ENCODE results near the gene KLHL13. TPM values are rescaled to one million over a fixed set of nuclear protein-coding genes. Genes with fewer than 3 reads are reported as not detected.
"Not testable (repeated sequence)": the region's sequence is repeated elsewhere in the genome, so short reads cannot be mapped to it uniquely, and the experiment has no call there.

Gene KLHL13
- total RNA-seq, 1 experiment from 2014 or later: not detected

DNA sequence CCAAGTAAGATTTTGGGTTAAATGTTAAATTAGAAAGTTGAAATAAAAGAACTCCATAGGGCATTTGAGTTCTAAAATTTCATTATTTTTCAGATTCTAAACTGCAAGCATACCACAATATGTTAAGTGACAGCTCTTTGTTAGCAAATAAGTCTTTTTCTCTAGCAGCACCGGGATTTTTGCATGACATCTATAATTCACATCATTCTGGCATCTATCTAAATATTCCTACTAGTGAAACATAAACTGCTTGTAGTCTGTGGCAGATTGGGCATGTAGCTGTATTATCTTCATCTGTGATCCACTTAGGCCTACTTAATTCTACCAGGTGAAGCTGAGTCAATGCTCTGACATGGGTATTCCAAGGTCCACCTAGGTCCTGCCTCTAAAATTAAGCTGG, 32.1 kb upstream of the KLHL13 start:
- no peak overlapping the region for H3K4me2 ChIP-seq
- H4K20me1 ChIP-seq (ENCODE audit: insufficient read depth): no peaks in the 10 kb centered on the region
- no peaks in the 10 kb centered on the region for H3K27me3 ChIP-seq (ENCODE audit: insufficient read depth, low read depth)
- H3K9me2 ChIP-seq (ENCODE audit: insufficient read depth): no peaks in the 10 kb centered on the region
- POLR2A ChIA-PET (ENCODE audit: unreplicated experiment): no interaction called here
- H3K9me3 ChIP-seq (ENCODE audit: insufficient read depth, low read depth): no peaks in the 10 kb centered on the region
- H3K27ac ChIP-seq: no peak overlapping the region
- H3F3A ChIP-seq (ENCODE audit: insufficient read depth, low read depth): no peaks in the 10 kb centered on the region
- TF ChIP-seq EZH2 (IDR thresholded peaks at IDR 0.05; ENCODE audit: low read depth): no peak
- TF ChIP-seq, protein P1, sequence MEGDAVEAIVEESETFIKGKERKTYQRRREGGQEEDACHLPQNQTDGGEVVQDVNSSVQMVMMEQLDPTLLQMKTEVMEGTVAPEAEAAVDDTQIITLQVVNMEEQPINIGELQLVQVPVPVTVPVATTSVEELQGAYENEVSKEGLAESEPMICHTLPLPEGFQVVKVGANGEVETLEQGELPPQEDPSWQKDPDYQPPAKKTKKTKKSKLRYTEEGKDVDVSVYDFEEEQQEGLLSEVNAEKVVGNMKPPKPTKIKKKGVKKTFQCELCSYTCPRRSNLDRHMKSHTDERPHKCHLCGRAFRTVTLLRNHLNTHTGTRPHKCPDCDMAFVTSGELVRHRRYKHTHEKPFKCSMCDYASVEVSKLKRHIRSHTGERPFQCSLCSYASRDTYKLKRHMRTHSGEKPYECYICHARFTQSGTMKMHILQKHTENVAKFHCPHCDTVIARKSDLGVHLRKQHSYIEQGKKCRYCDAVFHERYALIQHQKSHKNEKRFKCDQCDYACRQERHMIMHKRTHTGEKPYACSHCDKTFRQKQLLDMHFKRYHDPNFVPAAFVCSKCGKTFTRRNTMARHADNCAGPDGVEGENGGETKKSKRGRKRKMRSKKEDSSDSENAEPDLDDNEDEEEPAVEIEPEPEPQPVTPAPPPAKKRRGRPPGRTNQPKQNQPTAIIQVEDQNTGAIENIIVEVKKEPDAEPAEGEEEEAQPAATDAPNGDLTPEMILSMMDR (conservative IDR thresholded peaks at IDR 0.05): no peak
- H3K4me3 ChIP-seq: no peak overlapping the region
- intact Hi-C loops (cut with micrococcal nuclease; ENCODE audit: unreplicated experiment): no loop called here
- no peaks in the 10 kb centered on the region for H3K4me1 ChIP-seq (replicated peaks; ENCODE audit: insufficient read depth)
- CTCF ChIA-PET: no interaction called here
- DNase-seq: no peak
- H3K79me2 ChIP-seq (ENCODE audit: low read depth): no peaks in the 10 kb centered on the region
- no peak overlapping the region for H2AFZ ChIP-seq
- H3K36me3 ChIP-seq (ENCODE audit: low read depth): no peaks in the 10 kb centered on the region
- no TSS peak for BruUV-seq (replicated peaks)

DNA sequence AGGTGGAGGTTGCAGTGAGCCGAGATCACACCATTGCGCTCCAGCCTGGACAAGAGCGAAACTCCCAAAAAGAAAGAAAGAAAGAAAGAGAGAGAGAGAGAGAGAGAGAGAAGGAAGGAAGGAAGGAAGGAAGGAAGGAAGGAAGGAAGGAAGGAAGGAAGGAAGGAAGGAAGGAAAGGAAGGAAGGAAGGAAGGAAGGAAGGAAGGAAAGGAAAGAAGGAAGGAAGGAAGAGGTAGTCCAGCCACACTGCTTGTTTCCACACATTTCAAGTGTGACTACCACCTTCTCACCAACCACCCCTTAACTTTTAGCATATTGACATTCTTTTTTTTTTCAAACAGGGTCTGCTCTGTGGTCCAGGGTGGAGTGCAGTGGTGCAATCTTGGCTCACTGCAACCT, 31.2 kb upstream of the KLHL13 start:
- H3K79me2 ChIP-seq (ENCODE audit: low read depth); H3F3A ChIP-seq (ENCODE audit: insufficient read depth, low read depth); H3K9me3 ChIP-seq (ENCODE audit: insufficient read depth, low read depth); H3K4me3 ChIP-seq; CTCF ChIA-PET; H3K9me2 ChIP-seq (ENCODE audit: insufficient read depth); H3K27me3 ChIP-seq (ENCODE audit: insufficient read depth, low read depth); H3K27ac ChIP-seq; DNase-seq; intact Hi-C loops (cut with micrococcal nuclease; ENCODE audit: unreplicated experiment); H2AFZ ChIP-seq; H3K4me1 ChIP-seq (replicated peaks; ENCODE audit: insufficient read depth); H4K20me1 ChIP-seq (ENCODE audit: insufficient read depth); H3K36me3 ChIP-seq (ENCODE audit: low read depth); POLR2A ChIA-PET (ENCODE audit: unreplicated experiment); BruUV-seq (replicated peaks); H3K4me2 ChIP-seq: not testable (repeated sequence)

DNA sequence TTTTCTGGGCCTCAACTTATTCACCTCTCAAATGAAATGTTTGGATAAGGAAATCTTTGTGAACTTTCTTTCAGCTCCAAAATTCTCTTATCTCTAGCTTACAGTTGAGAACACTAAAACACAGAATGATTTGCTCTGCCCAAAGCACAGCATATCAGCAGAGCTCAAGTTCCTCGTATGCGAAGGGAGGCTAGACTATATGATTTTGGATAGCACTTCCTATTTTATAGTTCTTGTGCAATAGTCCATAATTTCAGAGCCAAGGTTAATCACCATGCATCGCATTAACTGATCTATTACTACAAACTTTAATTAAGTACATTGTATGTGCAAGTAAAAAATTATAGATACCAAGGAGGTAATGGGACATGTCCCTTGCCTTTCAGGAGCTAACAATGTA, 27.0 kb upstream of the KLHL13 start:
- no peaks in the 10 kb centered on the region for H3K9me3 ChIP-seq (ENCODE audit: insufficient read depth, low read depth)
- no peaks in the 10 kb centered on the region for H3K27me3 ChIP-seq (ENCODE audit: insufficient read depth, low read depth)
- no peaks in the 10 kb centered on the region for H3K4me1 ChIP-seq (replicated peaks; ENCODE audit: insufficient read depth)
- no peaks in the 10 kb centered on the region for H3K9me2 ChIP-seq (ENCODE audit: insufficient read depth)
- H3K79me2 ChIP-seq (ENCODE audit: low read depth): no peaks in the 10 kb centered on the region
- no peak overlapping the region for H3K27ac ChIP-seq
- H4K20me1 ChIP-seq (ENCODE audit: insufficient read depth): no peaks in the 10 kb centered on the region
- TF ChIP-seq, protein P1 (conservative IDR thresholded peaks at IDR 0.05): no peak
- TF ChIP-seq EZH2 (IDR thresholded peaks at IDR 0.05; ENCODE audit: low read depth): no peak
- no peaks in the 10 kb centered on the region for H3F3A ChIP-seq (ENCODE audit: insufficient read depth, low read depth)
- no peak overlapping the region for H2AFZ ChIP-seq
- no TSS peak for BruUV-seq (replicated peaks)
- H3K4me3 ChIP-seq: no peak overlapping the region
- ChIA-PET CTCF (no interaction called here), POLR2A (ENCODE audit: unreplicated experiment) (no interaction called here)
- intact Hi-C loops (cut with micrococcal nuclease; ENCODE audit: unreplicated experiment): no loop called here
- H3K36me3 ChIP-seq (ENCODE audit: low read depth): no peaks in the 10 kb centered on the region
- no peak for DNase-seq
- H3K4me2 ChIP-seq: no peak overlapping the region

DNA sequence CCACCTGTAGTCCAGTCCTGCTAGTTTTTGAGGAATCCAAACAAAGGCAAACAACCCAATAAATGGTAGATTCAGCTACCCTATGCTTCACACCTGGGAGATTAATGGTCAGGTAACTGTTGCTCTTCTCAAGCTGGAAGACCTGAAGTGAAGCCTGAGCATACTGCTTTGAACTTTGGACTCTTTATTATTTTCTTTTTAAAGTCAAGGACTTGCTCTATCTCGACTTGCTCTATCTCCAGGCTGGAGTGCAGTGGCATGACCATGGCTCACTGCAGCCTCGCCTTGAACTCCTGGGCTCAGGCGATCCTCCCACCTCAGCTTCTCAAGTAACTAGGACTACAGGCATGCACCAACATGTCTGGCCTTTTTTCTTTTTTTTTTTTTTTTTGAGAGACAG, 14.7 kb upstream of the KLHL13 start:
- Histone ChIP-seq H4K20me1 (ENCODE audit: insufficient read depth) (no peaks in the 10 kb centered on the region), H3K9me3 (ENCODE audit: insufficient read depth, low read depth) (no peaks in the 10 kb centered on the region), H3K36me3 (ENCODE audit: low read depth) (no peaks in the 10 kb centered on the region), H3K4me2 (no peak overlapping the region), H3K79me2 (ENCODE audit: low read depth) (no peaks in the 10 kb centered on the region), H3K27me3 (ENCODE audit: insufficient read depth, low read depth) (no peaks in the 10 kb centered on the region), H3K27ac (no peak overlapping the region), H2AFZ (no peak overlapping the region), H3K9me2 (ENCODE audit: insufficient read depth) (no peaks in the 10 kb centered on the region), H3K4me3 (no peak overlapping the region), H3K4me1 (replicated peaks; ENCODE audit: insufficient read depth) (no peaks in the 10 kb centered on the region), H3F3A (ENCODE audit: insufficient read depth, low read depth) (no peaks in the 10 kb centered on the region)
- POLR2A ChIA-PET (ENCODE audit: unreplicated experiment): no interaction called here
- TF ChIP-seq, protein P1 (conservative IDR thresholded peaks at IDR 0.05): no peak
- no peak for TF ChIP-seq EZH2 (IDR thresholded peaks at IDR 0.05; ENCODE audit: low read depth)
- no peak for DNase-seq
- CTCF ChIA-PET: no interaction called here
- intact Hi-C loops (cut with micrococcal nuclease; ENCODE audit: unreplicated experiment): no loop called here
- no TSS peak for BruUV-seq (replicated peaks)
